ENCODE results near the gene FMNL3.

FMNL3 gene

DNA sequence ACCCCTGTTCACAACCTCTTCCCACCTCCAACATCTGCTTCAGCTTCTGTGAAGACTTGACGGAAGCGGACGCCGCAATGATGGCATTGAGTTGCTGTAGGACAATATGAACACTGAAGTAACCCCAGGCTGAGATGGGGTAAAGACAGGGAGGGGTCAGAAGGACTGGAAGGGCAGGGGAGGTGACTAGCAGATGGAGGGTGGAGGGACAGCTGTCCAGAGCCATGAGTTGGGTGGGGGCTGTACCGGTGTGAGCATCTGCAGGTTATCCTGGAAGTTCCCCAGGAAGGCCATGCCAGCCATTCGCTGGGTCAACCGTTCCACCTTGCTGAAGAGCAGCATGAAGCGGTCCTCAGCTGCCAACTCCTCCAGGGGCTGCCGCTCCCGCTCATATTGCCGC, 57.8 kb downstream of the FMNL3 start:
- Histone ChIP-seq H3K36me3 (ENCODE audit: control insufficient read depth, insufficient read depth, low read length) (peaks cover 97% of the 10 kb centered on the region), H3K4me3 (ENCODE audit: extremely low read depth, insufficient read depth, low read length, poor library complexity, severe bottlenecking) (no peak overlapping the region), H3K9me3 (ENCODE audit: control insufficient read depth, low read length) (no peaks in the 10 kb centered on the region), H3K27ac (ENCODE audit: low read depth, low read length, severe bottlenecking) (no peak overlapping the region), H3K4me1 (ENCODE audit: control insufficient read depth, insufficient read depth, low read length, poor library complexity, severe bottlenecking) (peaks cover 5% of the 10 kb centered on the region)
- WGBS, 2 experiments (ENCODE audit: insufficient coverage in 2 of 2), result 98 to 99% methylated on average over 11 of the region's 11 CpGs

DNA sequence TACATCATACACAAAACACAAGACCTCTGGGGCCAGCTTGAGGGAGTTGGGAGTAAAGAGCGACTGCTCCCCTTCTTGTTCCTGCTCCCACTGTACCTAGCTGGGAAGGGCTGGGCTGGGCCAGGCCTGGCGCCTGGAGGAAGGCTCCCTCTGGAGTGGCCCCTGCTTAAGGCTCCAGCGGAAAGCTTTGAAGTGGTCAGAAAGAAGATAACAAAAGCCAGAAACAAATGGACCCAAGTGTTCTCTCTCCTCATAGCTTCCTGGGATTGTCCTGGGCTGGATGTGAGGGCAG, 58.5 kb downstream of the FMNL3 start:
- Histone ChIP-seq H3K36me3 (ENCODE audit: control insufficient read depth, insufficient read depth, low read length) (peaks cover 97% of the 10 kb centered on the region), H3K4me1 (ENCODE audit: control insufficient read depth, insufficient read depth, low read length, poor library complexity, severe bottlenecking) (peaks cover 5% of the 10 kb centered on the region), H3K4me3 (ENCODE audit: extremely low read depth, insufficient read depth, low read length, poor library complexity, severe bottlenecking) (no peak overlapping the region), H3K27ac (ENCODE audit: low read depth, low read length, severe bottlenecking) (no peak overlapping the region), H3K9me3 (ENCODE audit: control insufficient read depth, low read length) (no peaks in the 10 kb centered on the region)
- 90 to 100% methylated on average over 1 to 3 of the region's 3 CpGs for WGBS, 2 experiments (ENCODE audit: insufficient coverage in 2 of 2)

DNA sequence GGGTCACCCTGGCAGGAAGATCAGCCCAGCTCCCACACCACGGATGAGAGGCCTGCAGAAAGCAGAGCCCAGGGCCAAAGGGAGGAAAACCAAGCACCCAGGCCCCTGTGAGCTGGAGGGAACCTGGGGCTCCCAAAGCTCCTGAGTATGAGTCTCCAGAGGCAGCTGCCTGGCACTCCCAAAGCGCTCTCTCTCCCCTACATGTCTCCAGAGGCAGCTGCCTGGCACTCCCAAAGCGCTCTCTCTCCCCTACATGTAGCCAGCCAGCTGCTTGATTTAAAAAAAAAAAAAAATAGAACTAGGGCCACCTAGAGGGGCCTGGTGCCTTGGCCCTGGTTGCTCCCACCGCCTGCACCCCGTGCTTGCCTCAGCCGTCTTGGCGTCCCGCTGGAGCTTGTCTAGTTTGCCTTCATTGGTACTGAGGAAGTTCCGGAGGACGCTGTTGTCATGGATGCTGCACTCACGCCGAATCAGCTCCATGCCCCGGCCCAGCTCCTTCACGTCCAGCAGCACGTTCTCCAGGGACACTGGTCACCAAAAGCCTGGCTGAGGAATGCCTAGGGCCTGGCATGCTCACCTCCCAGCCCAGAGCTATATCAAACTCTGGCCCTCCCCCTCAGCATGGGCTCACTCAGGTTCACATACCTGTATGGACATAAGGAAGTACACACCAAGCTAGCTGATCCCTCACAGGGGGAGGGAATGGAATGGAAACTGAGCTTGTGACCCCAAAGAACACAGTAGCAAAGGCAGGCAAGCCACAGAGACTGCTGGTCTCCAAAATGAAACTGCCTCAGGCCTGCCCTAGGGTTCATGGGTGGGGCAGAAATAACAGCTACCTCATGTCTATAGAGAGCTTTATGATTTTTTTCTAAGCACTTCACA, 59.1 kb downstream of the FMNL3 start:
- H3K27ac ChIP-seq (ENCODE audit: low read depth, low read length, severe bottlenecking), result peak overlapping the region; percentile 57

DNA sequence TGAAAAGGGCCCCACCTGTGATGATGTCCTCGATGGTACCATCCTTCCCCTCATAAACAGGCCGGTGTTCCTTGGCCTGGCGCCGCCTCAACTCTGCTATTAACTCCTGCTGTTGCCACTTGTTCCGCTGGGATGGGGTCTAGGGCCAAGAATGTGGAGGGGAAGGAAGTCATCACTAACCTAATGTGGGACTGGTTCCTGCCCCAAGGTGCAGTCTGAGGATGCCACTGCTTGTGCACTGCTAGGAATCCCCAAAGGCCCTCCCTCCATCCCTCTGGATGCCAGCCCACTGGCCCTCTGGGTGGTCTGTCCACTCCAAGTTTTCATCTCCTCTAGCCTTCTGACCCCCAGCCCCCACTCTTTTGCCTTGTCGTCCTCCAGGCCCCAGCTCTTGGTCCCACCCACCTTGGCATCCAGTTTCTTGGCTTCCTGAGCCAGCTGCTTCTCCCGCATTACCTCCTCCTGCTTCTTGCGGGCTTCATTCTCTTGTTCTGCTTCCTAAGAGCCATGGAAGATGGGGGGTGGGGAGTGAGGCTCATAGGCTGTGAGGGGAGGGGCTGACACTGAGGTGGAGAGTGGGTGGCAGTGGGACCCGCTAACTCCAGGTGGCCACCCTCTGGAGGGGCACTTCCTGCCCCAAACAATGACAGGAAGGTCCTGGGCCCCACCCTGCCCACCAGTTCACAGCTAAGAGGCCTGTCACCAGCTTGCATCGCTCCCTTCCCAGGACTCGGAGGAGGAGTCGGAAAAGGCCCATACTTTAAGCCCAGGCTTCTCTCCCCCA, 60.1 kb downstream of the FMNL3 start:
- Histone ChIP-seq H3K36me3 (ENCODE audit: control insufficient read depth, insufficient read depth, low read length) (peaks cover 96% of the 10 kb centered on the region), H3K9me3 (ENCODE audit: control insufficient read depth, low read length) (no peaks in the 10 kb centered on the region), H3K4me3 (ENCODE audit: extremely low read depth, insufficient read depth, low read length, poor library complexity, severe bottlenecking) (no peak overlapping the region), H3K27ac (ENCODE audit: low read depth, low read length, severe bottlenecking) (peak overlapping the region; percentile 57), H3K4me1 (ENCODE audit: control insufficient read depth, insufficient read depth, low read length, poor library complexity, severe bottlenecking) (peaks cover 9% of the 10 kb centered on the region)
- 82 to 92% methylated on average over 4 to 12 of the region's 12 CpGs for WGBS, 2 experiments (ENCODE audit: insufficient coverage in 2 of 2)

More for the DNA sequence above, 59.1 kb downstream of the FMNL3 start:
- Histone ChIP-seq H3K36me3 (ENCODE audit: control insufficient read depth, insufficient read depth, low read length) (peaks cover 97% of the 10 kb centered on the region), H3K4me1 (ENCODE audit: control insufficient read depth, insufficient read depth, low read length, poor library complexity, severe bottlenecking) (peaks cover 6% of the 10 kb centered on the region), H3K9me3 (ENCODE audit: control insufficient read depth, low read length) (no peaks in the 10 kb centered on the region), H3K4me3 (ENCODE audit: extremely low read depth, insufficient read depth, low read length, poor library complexity, severe bottlenecking) (no peak overlapping the region)
- WGBS, 2 experiments (ENCODE audit: insufficient coverage in 2 of 2), result 91 to 98% methylated on average over 13 to 15 of the region's 15 CpGs

DNA sequence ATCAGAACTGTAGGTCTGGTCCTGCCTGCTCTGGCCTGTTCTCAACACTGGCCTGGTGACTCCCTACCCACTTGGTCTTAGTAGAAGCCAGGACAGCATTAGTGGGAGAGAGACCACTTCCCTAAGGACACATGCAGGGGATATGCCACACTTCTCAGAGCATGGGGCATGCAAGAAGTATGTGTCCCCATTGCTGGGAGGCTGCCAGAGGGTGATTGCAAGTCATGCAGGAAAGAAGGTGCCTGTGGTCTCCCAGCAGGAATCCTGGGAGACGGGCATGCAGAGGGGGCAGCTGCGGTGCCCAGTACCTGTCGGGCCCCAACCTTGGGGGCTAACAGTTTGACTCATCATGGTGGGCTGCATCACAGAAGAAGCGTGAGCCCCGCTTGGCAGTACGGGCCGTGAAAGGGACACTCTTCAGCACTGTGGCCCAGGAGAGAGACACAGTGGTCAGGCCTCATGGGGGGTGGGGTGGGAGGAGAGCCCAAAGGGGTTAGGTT, 60.8 kb downstream of the FMNL3 start:
- no peak overlapping the region for H3K4me3 ChIP-seq (ENCODE audit: extremely low read depth, insufficient read depth, low read length, poor library complexity, severe bottlenecking)
- no peak overlapping the region for H3K27ac ChIP-seq (ENCODE audit: low read depth, low read length, severe bottlenecking)
- peaks cover 93% of the 10 kb centered on the region for H3K36me3 ChIP-seq (ENCODE audit: control insufficient read depth, insufficient read depth, low read length)
- H3K9me3 ChIP-seq (ENCODE audit: control insufficient read depth, low read length), result no peaks in the 10 kb centered on the region
- peaks cover 9% of the 10 kb centered on the region for H3K4me1 ChIP-seq (ENCODE audit: control insufficient read depth, insufficient read depth, low read length, poor library complexity, severe bottlenecking)
- 98 to 100% methylated on average over 3 to 7 of the region's 7 CpGs for WGBS, 2 experiments (ENCODE audit: insufficient coverage in 2 of 2)

DNA sequence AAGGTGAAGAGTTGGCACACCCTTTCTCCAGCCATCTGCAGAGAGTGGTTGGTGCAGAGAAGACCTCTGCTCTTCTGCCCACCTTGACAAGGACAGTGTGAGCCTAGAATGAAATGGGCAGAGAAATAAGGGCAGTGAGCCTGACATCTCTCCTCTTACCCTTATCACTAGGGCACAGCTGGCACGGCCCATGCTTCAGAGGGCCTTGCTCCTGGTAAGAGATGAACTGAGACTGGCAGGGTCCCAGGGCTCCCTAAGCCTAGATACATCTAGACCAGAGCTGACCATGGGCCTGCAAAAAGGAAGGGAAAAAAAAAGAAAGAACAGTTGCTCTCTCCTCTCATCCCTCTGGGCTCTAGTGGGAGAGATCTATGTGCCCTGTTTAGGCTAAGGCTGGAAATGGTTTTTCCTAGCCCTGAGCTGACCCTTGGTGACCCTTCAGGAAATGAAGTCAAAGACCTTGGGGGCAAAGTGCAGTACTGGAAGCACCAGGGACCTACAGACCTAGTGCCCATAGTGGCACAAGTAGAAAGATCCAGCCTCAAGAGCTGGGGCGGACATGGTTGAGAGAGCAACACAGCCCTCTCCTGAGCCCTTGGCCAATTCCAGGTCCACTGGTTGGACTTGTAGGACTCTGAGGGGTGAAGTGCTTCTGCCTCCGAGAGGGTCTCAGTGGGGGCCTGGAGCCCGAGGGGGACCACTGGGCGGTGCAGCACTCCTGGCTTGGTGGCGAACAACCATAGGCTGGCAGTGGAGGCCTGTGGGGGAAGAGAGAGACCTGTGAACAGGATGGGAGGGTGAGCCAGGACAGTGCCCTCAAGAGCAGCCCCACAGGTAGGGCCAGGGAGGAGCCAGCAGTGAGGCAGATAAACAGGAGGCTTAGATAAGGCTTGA, 61.8 kb downstream of the FMNL3 start:
- peaks cover 88% of the 10 kb centered on the region for H3K36me3 ChIP-seq (ENCODE audit: control insufficient read depth, insufficient read depth, low read length)
- peaks cover 9% of the 10 kb centered on the region for H3K4me1 ChIP-seq (ENCODE audit: control insufficient read depth, insufficient read depth, low read length, poor library complexity, severe bottlenecking)
- H3K9me3 ChIP-seq (ENCODE audit: control insufficient read depth, low read length), result no peaks in the 10 kb centered on the region
- 98 to 100% methylated on average over 2 to 4 of the region's 6 CpGs for WGBS, 2 experiments (ENCODE audit: insufficient coverage in 2 of 2)
- H3K27ac ChIP-seq (ENCODE audit: low read depth, low read length, severe bottlenecking), result peak overlapping the region; percentile 29
- H3K4me3 ChIP-seq (ENCODE audit: extremely low read depth, insufficient read depth, low read length, poor library complexity, severe bottlenecking), result no peak overlapping the region

DNA sequence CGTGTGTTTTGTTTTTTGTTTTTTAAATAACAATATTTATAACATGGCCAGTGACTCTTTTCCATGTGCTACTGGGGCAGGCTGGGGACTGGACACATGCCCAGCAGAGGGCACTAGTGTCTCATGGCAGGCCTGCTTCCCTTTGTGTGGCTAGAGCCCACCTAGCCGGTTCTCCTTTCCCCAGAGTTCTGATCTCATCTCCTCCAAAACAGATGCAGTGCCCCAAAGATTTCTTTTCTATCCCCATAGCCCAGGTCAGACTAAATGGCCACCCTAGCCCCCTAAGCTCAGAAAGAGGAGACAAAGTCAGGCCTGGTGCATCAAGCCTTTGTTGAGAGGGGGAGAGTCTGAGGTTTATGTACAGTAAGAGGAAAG, 62.6 kb downstream of the FMNL3 start:
- Histone ChIP-seq H3K4me3 (ENCODE audit: extremely low read depth, insufficient read depth, low read length, poor library complexity, severe bottlenecking) (no peak overlapping the region), H3K4me1 (ENCODE audit: control insufficient read depth, insufficient read depth, low read length, poor library complexity, severe bottlenecking) (peaks cover 9% of the 10 kb centered on the region), H3K36me3 (ENCODE audit: control insufficient read depth, insufficient read depth, low read length) (peaks cover 81% of the 10 kb centered on the region), H3K27ac (ENCODE audit: low read depth, low read length, severe bottlenecking) (peak overlapping the region; percentile 23), H3K9me3 (ENCODE audit: control insufficient read depth, low read length) (no peaks in the 10 kb centered on the region)
- 14% methylated on average over 1 of the region's 2 CpGs; no CpG with 5 or more reads in 1 of the 2 experiments for WGBS, 2 experiments (ENCODE audit: insufficient coverage in 2 of 2)

DNA sequence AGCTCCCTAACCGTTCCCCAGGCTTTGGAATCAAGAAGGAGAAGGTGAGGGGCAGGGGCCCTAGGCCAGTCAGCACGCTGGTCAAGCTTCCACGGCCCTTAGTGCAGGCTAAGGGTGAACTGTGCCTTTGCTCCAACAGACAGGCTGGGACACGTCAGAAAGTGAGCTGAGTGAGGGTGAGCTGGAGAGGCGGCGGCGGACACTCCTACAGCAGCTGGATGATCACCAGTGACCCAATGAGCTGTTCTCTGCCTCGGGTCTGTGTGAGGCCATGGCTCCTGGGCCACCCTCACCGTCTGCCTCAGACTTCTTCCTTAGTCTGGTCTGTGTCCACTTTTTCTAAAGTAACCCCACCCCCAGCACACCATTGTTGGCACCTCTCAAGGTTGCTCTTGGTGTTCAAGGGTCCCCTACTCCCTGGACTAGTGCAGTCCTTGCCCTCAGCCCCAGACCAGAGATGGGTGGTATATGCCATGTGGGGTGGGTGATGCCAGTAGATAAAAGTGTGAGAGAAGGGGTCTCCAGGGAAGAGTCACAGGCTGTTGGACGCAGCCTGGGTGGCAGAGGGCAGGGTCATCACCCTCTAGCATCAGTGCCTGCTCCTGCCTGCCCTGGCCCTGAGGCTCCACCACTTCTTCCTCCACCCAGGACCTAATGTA, 63.1 kb downstream of the FMNL3 start:
- Histone ChIP-seq H3K4me3 (ENCODE audit: extremely low read depth, insufficient read depth, low read length, poor library complexity, severe bottlenecking) (no peak overlapping the region), H3K36me3 (ENCODE audit: control insufficient read depth, insufficient read depth, low read length) (peaks cover 75% of the 10 kb centered on the region), H3K27ac (ENCODE audit: low read depth, low read length, severe bottlenecking) (no peak overlapping the region), H3K9me3 (ENCODE audit: control insufficient read depth, low read length) (no peaks in the 10 kb centered on the region), H3K4me1 (ENCODE audit: control insufficient read depth, insufficient read depth, low read length, poor library complexity, severe bottlenecking) (peaks cover 9% of the 10 kb centered on the region)
- 91 to 93% methylated on average over 10 of the region's 10 CpGs for WGBS, 2 experiments (ENCODE audit: insufficient coverage in 2 of 2)

DNA sequence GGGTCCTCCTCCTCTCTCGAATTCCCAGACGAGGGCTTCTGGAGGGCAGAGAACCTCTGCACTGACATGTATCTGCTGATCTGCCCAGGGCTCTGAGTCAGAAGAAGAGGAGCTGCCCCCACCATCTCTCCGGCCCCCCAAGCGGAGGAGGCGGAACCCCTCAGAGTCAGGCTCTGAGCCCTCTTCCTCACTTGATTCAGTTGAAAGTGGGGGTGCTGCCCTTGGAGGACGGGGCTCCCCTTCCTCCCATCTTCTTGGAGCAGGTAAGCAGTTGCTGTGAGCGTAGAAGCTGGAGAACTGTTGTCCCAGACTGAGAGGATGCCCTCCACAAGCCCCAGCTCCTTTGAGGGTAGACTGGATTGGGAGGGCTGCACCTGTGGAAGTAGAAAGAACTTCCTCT, 64.1 kb downstream of the FMNL3 start:
- H3K4me3 ChIP-seq (ENCODE audit: extremely low read depth, insufficient read depth, low read length, poor library complexity, severe bottlenecking), result no peak overlapping the region
- no peaks in the 10 kb centered on the region for H3K9me3 ChIP-seq (ENCODE audit: control insufficient read depth, low read length)
- H3K27ac ChIP-seq (ENCODE audit: low read depth, low read length, severe bottlenecking), result no peak overlapping the region
- peaks cover 9% of the 10 kb centered on the region for H3K4me1 ChIP-seq (ENCODE audit: control insufficient read depth, insufficient read depth, low read length, poor library complexity, severe bottlenecking)
- H3K36me3 ChIP-seq (ENCODE audit: control insufficient read depth, insufficient read depth, low read length), result peaks cover 66% of the 10 kb centered on the region
- WGBS, 2 experiments (ENCODE audit: insufficient coverage in 2 of 2), result 88 to 100% methylated on average over 3 to 4 of the region's 7 CpGs

DNA sequence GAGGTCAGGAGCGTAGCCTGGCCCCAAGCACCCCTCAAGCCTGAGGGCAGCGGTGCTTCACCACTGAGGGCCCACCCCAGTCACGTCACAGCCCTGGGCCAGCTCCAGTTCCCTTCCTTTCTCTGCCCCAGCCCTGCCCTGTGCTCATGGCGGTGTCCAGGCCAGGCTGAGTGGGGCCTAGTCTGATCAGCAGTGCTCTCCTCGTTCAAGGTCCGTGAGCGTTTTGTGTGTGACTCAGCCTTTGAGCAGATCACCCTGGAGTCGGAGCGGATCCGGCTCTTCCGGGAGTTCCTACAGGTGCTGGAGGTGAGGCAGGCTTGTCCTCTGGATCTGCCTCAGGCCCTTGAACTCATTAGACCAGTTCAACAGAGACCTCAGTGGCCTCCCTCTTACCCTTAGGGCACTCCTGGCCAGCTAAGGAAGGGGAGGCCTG, 64.8 kb downstream of the FMNL3 start:
- no peak overlapping the region for H3K4me3 ChIP-seq (ENCODE audit: extremely low read depth, insufficient read depth, low read length, poor library complexity, severe bottlenecking)
- H3K36me3 ChIP-seq (ENCODE audit: control insufficient read depth, insufficient read depth, low read length), result peaks cover 58% of the 10 kb centered on the region
- 95 to 100% methylated on average over 2 to 11 of the region's 11 CpGs for WGBS, 2 experiments (ENCODE audit: insufficient coverage in 2 of 2)
- H3K27ac ChIP-seq (ENCODE audit: low read depth, low read length, severe bottlenecking), result peak overlapping the region; percentile 59
- peaks cover 13% of the 10 kb centered on the region for H3K4me1 ChIP-seq (ENCODE audit: control insufficient read depth, insufficient read depth, low read length, poor library complexity, severe bottlenecking)
- H3K9me3 ChIP-seq (ENCODE audit: control insufficient read depth, low read length), result no peaks in the 10 kb centered on the region
